GM19351 (cell line): ENCODE results near the gene GPRC5C.

ENCODE experiments used
- ATAC-seq: cut with Tn5 transposase; IDR thresholded peaks from one replicate; pipeline ENCODE4 v1.9.1; 2021; ENCODE audit warnings: mild to moderate bottlenecking, moderate library complexity; ENCODE audit not compliant: unreplicated experiment

The GPRC5C gene

GRCh38 chr17:74432766-74433391, 991 bp downstream of the GPRC5C start:
- ATAC-seq: no peak

- no peak for ATAC-seq
Measured at GRCh38 chr17:74433421-74434121, 1.7 kb downstream of the GPRC5C start.

GRCh38 chr17:74435775-74436359, 4.0 kb downstream of the GPRC5C start:
- no peak for ATAC-seq

DNA sequence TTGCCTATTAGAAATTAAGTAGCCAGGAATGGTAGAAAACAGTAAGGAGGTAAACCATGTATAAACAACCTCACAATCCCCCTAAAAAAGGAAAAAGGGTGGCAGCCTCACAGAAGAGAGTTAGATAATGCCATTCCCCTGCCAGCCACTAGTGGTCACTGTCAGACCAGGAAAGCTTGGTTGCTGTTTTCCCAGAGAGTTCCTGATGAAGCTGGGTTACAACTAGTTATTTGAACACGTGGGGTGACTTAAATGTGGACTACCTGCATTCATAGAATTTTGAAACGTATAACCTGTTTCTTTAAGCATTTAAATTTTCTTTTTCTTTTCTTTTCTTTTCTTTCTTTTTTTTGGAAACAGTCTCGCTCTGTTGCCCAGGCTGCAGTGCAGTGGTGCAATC, 5.8 kb downstream of the GPRC5C start:
- no peak for ATAC-seq

- no peak for ATAC-seq
Measured at GRCh38 chr17:74439691-74440567, 8.0 kb downstream of the GPRC5C start.

DNA sequence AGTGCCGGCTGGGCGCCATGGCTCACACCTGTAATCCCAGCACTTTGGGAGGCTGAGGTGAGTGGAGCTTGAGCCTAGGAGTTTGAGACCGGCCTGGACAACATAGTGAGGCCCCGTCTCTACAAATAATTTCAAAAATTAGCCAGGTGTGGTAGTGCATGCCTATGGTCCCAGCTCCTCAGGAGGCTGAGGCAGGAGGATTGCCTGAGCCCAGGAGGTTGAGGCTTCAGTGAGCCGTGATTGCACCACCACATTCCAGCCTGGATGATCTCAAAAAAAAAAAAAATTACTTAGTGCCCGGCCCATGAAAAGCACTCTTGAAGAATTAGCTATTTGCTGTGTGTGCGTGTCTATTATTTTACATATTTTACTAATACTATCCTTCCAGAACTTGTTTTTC, 9.6 kb downstream of the GPRC5C start:
- ATAC-seq: no peak

- no peak for ATAC-seq
Measured at GRCh38 chr17:74442291-74442669, 10.4 kb downstream of the GPRC5C start.

DNA sequence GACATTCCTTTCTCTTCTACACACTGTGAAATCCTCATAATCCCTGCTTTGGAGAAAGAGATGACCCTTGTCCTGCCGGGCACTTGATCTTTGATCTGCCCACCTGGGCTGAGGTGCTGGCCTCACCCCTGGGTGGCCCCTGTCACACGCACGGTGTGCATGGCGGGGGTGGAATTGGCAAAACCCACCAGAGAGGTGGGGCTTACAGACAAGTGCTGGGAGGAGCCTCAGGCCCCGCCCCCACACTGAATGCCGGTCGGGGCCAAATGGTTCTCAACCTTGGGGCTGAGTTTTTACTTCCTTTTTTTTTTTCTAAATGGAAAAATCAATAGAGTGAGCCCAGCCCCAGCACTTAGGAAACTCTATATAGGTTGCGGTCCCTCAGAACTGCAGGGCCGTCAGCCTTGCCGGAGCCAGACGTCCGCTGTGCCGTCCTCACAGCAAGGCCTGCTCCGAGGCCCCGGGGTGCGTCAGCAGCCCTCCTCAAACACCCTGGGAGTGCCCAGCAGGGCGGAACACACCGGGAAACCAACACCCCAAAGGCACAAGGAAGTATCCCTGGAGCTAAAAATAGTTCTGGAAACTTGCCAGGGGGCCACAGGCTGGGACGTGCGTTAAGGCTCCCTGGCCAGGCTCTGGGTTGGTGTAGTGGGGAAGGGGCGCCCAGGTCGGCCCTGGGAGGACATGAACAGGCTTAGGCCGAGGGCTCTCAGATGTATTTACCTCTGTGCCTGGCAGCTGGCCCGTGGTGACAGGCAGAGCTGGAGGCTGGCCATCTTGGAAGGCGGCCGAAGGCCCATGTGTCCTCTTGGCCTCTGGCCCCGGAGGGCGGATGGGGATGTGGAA, 11.0 kb downstream of the GPRC5C start:
- ATAC-seq: peak; percentile 56

DNA sequence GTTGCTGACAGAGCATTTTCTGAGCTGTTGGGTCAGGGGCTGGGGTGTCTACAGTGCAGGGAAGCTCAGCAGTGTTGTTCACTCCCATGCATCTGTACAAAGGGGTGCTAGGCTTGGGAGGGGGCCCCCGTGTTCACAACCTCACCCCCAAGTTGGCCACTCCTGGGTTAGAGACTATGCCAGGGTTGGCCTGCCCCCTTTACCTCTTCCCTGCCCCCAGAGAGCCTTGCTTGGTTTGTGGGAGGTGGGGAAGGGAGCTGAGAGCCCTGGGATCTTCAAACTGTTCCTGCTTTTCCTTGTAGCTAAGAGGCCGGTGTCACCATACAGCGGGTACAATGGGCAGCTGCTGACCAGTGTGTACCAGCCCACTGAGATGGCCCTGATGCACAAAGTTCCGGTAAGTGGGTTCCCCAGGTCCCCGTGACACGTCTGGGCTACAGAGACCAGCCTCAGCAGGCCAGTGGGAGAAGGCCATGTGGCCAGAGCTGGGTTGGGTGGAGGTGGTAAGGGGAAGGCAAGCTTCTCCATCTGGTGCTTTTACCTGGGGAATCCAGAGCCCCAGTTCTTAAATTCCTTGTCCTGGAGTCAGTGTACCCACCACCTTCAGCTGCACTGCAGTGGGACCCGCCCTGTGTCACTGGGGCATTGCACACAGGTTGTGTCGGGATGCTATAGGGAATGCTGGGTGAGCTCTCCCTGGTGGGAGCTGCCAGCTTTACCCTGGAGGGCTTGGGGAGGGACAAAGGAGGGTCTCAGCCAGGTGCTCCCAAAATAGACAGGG, 11.8 kb downstream of the GPRC5C start:
- ATAC-seq: no peak

GRCh38 chr17:74444406-74444805, 12.5 kb downstream of the GPRC5C start:
- no peak for ATAC-seq

GRCh38 chr17:74445158-74445557, 13.3 kb downstream of the GPRC5C start:
- no peak for ATAC-seq

DNA sequence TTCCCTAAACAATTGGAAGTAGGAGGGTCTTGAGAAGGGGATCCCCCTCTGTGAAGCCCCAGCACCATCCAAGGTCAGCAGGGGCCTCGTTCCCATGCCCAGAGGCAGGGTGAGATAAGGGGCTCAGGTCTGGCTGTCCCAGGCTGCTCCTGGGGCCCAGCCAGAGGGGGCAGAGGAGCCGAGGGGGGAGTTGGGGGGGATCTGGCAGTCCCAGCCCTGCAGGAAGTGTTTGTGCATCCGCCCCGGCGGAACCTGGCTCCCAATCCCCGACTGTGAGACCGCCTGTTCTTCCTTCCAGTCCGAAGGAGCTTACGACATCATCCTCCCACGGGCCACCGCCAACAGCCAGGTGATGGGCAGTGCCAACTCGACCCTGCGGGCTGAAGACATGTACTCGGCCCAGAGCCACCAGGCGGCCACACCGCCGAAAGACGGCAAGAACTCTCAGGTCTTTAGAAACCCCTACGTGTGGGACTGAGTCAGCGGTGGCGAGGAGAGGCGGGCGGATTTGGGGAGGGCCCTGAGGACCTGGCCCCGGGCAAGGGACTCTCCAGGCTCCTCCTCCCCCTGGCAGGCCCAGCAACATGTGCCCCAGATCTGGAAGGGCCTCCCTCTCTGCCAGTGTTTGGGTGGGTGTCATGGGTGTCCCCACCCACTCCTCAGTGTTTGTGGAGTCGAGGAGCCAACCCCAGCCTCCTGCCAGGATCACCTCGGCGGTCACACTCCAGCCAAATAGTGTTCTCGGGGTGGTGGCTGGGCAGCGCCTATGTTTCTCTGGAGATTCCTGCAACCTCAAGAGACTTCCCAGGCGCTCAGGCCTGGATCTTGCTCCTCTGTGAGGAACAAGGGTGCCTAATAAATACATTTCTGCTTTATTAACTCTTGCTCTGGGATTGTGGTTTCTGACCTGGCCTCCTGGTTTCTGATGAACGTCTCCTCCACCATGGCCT, 14.9 kb downstream of the GPRC5C start:
- ATAC-seq: no peak

DNA sequence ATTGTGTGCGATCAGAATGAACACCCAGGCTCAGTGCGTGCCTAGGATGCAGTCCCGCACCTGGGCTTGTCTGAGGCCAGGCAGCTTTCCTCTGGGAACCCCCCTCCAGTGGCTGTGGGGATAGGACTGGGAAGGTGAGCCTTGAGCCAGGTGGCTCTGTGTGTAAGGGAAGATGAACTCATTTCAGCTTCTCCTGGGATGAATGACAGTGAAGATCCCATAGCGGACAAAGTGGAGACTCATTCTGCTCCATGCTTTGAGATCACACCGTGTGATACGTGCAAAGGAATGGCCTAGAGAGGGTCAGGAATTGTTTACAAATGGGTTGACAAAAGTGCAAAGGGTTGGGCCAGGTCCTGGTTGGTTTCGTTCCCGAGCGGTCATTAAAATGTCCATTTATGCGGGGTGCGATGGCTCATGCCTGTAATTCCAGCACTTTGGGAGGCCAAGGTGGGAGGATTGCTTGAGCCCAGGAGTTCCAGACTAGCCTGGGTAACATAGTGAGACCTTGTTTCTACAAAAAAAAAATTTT, 15.8 kb downstream of the GPRC5C start:
- no peak for ATAC-seq

- no peak for ATAC-seq
Measured at GRCh38 chr17:74448756-74449155, 16.9 kb downstream of the GPRC5C start.

DNA sequence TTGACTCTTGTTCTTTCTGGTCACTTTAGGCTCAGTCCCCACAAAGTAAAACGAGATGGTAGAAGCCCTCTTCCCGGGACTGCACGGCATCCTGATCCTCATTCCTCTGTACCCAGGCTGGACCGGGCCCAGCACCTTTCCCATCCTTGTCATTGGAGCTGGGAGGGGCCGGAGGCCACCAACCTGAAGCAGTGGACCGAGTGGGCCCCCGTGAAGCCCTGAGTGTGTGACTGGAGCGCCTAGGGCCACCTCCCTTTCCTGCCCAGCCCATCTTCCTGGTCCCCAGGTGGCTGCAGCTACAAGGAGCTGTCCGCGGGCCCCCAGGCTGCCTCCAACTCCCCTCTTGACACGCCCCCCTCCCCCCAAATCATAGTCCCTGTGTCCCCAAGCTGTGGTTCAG, 17.4 kb downstream of the GPRC5C start:
- ATAC-seq: no peak

DNA sequence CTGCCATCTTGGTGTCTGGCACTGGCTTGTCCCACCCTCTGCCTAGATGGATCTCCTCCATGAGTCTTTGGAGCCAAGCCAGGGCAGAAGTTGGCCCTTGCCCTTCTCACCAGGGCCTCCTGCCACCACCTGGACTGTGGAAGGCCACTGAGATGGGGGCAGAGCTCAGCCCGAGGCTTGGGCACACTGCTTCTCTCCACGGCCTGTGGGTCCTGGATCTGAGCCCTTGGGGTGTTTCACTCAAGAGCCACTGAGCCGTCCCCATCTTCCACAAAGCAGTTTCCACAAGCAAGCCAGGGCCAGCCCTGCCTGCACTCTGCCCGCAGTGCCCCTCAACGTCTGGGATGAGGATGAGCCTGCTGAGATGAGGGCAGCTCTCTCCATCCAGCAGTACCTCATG, 17.9 kb downstream of the GPRC5C start:
- ATAC-seq: no peak

DNA sequence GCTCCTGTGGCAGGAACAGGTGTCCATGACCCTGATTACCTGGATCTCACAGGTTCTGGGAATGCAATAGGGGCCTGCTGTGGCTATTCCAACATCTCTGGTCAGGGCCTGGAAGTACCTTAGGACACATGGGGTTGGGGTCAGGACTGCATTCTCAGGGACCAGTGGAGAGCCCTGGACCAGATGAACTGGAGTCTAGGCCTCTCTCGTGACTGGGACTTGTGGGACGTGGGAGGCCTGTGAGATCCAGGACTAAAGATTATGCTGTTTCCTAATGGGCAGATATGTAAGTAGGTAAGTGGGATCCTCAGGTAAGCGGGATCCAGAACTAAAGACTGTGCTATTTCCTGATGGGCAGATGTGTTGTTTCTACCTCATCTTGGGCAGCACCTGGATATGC, 18.3 kb downstream of the GPRC5C start:
- no peak for ATAC-seq

- no peak for ATAC-seq
Measured at GRCh38 chr17:74450925-74451403, 19.1 kb downstream of the GPRC5C start.
